ENCODE data around the gene SV2B.

Gene SV2B

DNA sequence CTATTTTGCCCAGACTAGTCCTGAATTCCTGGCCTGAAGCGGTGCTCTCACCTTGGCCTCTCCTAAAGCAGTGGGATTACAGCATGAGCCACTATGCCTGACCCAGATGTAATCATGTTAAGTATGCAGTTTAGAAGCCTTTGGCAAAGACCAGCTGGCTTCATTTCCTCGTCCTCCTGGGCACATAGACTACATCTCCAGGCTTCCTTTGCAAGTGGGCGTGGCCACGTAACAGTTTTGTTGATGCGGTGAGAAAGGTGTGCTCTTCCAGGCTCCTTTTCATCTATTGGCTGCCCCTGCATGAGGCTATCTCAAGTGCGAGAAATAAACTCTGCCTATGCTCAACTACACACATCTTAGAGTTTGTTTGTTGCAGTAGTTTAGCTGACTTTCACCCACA, 13.0 kb downstream of the SV2B start:
- no peak overlapping the region for H3K4me3 ChIP-seq (ENCODE audit: low read depth, low read length)
- no peak for DNase-seq (ENCODE audit: low read depth)
- TF ChIP-seq, protein P1, sequence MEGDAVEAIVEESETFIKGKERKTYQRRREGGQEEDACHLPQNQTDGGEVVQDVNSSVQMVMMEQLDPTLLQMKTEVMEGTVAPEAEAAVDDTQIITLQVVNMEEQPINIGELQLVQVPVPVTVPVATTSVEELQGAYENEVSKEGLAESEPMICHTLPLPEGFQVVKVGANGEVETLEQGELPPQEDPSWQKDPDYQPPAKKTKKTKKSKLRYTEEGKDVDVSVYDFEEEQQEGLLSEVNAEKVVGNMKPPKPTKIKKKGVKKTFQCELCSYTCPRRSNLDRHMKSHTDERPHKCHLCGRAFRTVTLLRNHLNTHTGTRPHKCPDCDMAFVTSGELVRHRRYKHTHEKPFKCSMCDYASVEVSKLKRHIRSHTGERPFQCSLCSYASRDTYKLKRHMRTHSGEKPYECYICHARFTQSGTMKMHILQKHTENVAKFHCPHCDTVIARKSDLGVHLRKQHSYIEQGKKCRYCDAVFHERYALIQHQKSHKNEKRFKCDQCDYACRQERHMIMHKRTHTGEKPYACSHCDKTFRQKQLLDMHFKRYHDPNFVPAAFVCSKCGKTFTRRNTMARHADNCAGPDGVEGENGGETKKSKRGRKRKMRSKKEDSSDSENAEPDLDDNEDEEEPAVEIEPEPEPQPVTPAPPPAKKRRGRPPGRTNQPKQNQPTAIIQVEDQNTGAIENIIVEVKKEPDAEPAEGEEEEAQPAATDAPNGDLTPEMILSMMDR (IDR thresholded peaks at IDR 0.05; ENCODE audit: low read depth, low read length, missing control alignments): no peak

DNA sequence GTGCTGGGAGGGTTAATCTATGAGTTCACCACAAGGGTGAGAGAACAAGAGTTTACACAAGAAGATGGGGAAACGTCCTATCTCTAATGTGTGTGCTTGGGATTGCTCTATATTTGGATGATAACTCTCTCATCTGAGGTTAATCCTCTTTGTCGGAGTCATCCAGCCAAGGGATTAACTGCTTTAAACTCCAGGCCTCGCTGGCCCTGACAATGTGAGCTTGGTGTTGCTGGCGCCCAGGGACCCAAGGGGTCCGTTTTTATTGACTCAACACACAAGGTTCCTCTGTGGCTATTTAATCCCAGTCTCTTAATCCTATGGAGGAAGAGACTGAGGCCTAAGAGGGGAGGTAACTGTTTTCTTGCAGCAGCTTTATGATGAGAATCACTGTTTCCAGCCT, 14.2 kb downstream of the SV2B start:
- TF ChIP-seq, protein P1 (IDR thresholded peaks at IDR 0.05; ENCODE audit: low read depth, low read length, missing control alignments): no peak
- no peak overlapping the region for H3K4me3 ChIP-seq (ENCODE audit: low read depth, low read length)
- no peak for DNase-seq (ENCODE audit: low read depth)

DNA sequence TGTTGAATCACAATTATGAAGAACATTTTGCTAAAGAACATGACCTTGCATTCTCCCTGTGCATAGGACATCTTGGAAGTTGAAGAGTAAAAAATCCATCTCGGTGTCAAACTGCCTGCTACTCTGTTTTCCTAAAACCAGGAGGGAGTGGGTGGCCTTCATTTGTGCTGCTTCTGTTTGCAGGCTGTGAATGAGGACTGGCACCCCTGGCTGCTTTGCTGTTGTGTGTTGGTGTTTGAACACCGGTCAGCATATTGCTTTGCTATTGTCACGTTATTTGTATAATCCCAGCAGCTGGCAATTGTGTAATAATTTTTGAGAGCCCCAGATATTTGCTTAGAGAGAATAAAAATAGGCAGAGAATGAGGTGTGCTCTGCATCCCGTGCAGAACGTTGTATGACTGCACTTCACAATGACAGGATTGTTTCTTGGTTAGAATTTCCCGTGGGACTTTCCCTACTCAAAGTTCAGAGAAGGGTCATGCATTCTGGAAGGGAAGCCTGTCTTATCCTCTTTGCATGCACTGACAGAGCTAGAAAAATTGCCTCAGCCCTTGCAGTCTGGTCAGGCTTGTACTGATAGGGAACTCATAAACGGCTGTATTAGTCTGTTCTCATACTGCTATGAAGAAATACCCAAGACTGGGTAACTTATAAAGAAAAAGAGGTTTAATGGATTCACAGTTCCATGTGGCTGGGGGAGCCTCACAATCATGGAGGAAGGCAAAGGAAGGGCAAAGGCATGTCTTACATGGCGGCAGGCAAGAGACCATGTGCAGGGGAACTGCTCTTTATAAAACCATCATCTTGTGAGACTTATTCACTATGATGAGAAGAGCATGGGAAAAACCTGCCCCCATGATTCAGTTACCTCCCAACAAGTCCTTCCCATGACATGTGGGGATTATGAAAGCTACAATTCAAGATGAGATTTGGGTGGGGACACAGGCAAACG, 16.3 kb downstream of the SV2B start:
- no peak overlapping the region for H3K4me3 ChIP-seq (ENCODE audit: low read depth, low read length)
- peak; percentile 58 for DNase-seq (ENCODE audit: low read depth)
- TF ChIP-seq, protein P1 (IDR thresholded peaks at IDR 0.05; ENCODE audit: low read depth, low read length, missing control alignments): no peak

DNA sequence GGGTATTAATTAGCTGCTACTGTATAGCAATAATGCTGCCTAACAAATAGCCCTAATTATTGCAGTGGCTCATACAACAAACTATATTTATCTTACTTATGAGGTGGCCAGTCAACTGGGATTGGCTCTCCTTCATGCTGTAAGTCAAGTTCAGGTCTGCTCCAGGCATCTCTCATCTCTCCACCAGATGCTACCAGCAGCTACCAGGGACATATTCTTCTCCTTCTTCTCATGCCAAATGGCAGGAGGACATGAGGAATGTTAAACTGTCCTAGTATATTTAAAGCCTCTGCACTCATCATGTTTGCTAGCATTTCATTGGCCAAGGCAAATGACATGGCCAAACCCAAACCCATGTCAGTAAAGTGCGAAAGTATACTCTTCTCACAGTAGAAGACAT, 17.3 kb downstream of the SV2B start:
- no peak overlapping the region for H3K4me3 ChIP-seq (ENCODE audit: low read depth, low read length)
- no peak for DNase-seq (ENCODE audit: low read depth)
- TF ChIP-seq, protein P1 (IDR thresholded peaks at IDR 0.05; ENCODE audit: low read depth, low read length, missing control alignments): no peak

DNA sequence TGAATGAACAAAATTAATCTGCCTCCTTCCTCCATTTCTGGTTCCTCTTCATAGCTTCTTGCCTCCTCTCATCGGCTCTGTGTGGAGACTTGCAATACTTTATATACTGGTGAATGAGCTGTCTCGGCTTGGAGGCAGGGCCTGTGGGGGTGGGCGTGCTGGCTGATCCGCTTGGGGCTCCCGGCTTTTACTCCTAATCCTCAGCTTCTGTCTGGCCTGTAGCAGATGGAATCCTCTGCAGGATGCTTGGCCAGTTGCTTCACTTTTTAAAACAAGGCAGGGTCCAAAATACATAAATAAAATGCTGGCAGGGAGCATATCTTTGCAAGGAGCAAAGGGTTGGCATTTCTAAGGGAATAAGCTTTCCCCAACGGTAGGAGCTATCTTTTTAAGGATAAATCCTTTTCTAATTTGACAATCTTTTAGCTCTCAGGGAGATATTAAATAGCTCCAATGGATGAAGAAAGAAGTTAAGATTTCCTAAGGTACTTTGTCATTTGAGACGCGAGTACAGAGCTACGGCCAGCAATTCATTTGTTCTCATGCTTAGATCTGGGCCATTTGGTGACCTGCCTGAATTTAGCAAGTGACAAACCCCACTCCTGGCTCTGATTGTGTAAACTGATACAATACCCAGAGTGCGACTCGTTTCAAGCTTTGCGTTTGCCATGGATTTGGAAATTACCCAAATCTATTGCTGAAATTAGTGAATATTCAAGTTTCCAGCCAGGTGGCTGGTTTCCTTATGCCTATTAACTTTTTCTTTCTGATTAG, 18.9 kb downstream of the SV2B start:
- DNase-seq (ENCODE audit: low read depth): no peak
- H3K4me3 ChIP-seq (ENCODE audit: low read depth, low read length): no peak overlapping the region
- TF ChIP-seq, protein P1 (IDR thresholded peaks at IDR 0.05; ENCODE audit: low read depth, low read length, missing control alignments): no peak

DNA sequence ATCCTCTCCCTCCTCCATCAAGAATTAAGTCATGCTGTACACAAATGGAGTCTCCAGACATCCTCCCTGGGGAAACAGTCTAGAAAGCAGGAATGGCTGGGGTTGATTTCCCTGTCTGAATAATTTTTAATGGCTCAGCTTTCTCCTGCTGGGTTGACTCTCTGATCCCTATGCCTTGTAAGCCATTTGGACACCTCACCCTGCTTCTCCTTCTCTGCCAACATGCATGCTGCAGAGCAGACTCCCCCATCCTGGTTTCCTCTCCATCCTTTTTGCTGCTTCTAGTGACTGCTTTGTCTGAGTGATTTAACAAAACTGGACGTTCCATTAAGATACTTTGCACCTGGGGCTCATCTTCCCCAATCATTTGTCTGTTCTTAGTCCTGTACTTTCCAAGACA, 22.2 kb downstream of the SV2B start:
- no peak overlapping the region for H3K4me3 ChIP-seq (ENCODE audit: low read depth, low read length)
- DNase-seq (ENCODE audit: low read depth): no peak
- TF ChIP-seq, protein P1 (IDR thresholded peaks at IDR 0.05; ENCODE audit: low read depth, low read length, missing control alignments): no peak

Data from GM12864 (cell line).